GM21717 (cell line): ENCODE results near the gene NKAIN1.
"Not testable (repeated sequence)": the region's sequence is repeated elsewhere in the genome, so short reads cannot be mapped to it uniquely, and the experiment has no call there.

Experiments used
- ATAC-seq: cut with Tn5 transposase; IDR thresholded peaks from one replicate; pipeline ENCODE4 v1.9.1; 2021; ENCODE audit warnings: mild to moderate bottlenecking, moderate library complexity; ENCODE audit not compliant: unreplicated experiment

Gene NKAIN1

DNA sequence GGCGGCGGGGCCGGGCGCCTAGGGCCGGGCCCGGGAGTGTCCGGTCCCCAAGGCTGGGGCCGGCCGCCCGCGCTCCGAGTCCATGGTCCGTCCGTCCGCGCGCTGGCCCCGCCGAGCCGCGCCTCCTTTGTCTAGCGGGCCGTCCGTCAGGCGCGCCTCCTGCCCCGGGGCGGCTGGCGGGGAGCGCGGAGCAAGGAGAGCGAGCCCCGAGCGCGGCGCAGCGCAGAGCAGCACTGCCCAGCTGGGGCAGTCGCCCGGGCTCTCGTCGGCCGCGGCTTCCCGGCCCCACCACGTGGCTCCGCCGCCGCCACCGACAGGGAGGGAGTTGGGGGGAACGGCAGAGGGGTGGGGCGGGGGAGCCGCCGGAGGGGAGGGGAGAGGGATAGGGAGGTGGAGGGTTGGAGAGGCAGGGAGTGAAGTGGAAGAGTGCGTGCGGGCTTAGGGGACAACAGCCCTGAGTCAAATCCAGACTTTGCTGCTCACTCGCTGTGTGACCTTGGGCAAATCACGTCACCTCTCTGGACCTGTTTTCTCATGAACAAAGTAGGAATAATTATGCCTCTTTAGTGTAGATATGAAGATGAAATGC lies at the start of gene NKAIN1:
Gene NKAIN1, minus strand, starts transcription at position 235 of the 589 bp plus-strand sequence. CDS start 340 bp downstream, outside the sequence.
- no peak for ATAC-seq

DNA sequence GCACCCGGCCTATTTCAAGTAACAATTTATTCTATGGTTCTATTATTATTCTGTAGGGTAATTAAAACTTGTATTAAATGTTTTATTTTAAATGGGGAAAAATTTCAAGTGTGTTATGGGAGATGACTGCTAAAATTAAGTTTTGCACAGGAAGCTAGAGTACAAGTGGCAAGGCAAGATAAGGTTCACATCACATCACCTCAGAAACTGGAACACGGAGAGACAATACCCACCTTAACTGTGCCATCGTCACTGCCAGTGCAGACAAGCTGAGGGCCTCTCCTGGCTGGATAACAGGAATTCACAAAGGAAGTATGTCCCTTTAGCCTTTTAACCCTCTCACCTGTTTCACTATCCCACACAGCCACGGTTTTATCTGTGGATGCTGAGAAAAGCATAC lies 49.3 kb upstream of the NKAIN1 start:
- ATAC-seq: no peak

DNA sequence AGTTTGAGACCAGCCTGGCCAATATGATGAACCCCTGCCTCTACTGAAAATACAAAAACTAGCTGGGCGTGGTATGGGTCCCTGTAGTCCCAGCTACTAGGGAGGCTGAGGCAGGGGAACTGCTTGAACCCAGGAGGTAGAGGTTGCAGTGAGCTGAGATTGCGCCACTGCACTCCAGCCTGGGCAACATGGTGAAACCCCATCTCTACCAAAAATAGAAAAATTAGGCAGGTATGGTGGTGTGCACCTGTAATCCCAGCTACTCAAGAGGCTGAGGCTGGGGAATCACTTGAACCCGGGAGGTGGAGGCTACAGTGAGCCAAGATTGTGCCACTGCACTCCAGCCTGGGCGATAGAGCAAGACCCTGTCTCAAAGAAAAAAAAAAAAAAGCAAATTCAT lies 48.1 kb upstream of the NKAIN1 start:
- not testable (repeated sequence) for ATAC-seq

DNA sequence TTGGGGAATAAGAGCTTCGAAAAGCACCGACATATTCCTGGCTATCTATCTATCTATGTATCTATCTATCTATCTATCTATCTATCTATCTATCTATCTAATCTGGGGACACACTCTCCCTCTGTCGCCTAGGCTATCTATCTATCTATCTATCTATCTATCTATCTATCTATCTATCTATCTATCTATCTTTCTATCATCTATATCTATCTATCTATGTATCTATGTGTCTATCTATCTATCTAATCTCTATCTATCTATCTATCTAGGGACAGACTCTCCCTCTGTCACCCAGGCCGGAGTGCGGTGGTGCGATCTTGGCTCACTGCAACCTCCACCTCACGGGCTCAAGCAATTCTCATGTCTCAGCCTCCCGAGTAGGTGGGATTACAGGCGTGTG lies 42.7 kb upstream of the NKAIN1 start:
- ATAC-seq: not testable (repeated sequence)

DNA sequence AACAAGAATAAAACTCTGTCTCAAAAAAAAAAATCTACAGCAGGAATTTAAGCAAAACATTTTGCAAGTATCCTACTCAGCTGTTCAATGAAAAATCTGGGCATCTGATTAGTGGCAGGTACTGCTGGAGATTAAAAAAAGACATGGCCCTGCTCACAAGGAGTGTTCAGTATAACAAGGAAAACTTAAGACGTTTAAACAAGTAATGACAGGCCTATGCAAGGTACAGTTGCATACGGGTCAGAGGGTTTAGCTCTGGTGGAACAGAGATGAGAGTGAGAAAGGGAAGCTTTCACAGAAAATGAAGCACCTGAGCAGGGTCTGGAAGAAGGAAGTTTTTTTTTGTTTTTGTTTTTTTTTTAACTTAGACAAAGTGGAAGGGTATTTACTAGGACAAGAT lies 33.9 kb upstream of the NKAIN1 start:
- no peak for ATAC-seq

DNA sequence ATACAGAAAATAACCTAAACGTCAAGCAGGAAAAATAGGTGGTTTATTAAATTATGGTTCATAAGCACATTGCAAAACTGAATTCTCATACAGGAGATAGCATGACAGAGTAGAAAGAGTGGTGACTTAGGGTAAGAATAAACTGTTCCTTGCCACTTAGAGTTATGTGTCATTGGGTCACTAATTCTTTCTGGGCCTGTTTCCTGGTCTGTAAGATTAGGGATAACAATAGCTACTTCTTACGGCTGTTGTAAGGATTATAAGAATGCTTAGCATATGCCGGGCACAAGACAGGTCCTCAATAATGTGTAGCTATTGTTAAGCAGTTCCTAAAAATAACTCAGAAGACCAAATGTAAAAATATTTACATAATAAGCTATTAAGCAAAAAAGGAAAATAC lies 32.7 kb upstream of the NKAIN1 start:
- no peak for ATAC-seq

DNA sequence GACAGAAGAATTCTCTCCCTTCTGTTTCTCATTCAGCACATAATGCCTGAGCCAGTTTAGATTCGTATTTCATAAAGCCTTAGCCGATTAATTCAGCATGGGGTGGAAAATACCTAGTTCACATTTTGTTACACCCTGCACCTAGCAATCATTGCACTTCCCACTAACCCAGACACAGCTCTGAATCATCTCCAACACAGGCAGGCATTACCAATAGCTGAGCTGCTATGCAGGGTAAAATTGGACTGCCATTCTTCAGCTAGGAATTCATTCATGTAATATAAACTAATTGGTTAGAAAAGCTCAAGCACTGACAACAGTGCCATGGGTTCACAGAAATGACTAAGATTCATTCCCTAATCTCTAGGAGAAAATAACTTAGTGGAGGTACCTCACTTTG lies 26.9 kb upstream of the NKAIN1 start:
- no peak for ATAC-seq

DNA sequence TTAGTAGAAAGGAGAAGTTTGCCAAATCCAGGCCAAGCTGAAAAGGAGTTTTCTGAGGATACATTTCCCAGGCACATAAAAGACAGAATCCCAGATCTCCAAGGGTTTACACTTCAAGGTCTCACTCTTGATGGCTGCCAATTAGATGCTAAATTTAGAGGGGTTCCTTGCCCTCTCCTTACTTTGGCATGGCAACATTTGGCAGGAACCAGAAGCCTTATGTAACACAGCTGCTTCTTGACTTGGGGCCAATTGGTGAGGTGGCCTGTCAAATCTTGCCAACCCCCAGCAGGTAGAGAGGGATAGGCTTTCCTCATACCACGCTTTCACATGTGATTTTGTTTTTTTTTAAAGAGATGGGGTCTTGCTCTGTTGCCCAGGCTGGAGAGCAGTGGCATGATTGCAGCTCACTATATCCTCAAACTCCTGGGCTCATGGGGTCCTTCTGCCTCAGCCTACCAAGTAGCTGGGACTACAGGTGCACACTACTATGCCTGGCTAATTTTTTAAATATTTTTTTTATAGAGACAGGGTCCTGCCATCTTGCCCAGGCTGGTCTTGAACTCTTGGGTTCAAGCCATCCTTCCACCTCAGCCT lies 25.2 kb upstream of the NKAIN1 start:
- no peak for ATAC-seq

DNA sequence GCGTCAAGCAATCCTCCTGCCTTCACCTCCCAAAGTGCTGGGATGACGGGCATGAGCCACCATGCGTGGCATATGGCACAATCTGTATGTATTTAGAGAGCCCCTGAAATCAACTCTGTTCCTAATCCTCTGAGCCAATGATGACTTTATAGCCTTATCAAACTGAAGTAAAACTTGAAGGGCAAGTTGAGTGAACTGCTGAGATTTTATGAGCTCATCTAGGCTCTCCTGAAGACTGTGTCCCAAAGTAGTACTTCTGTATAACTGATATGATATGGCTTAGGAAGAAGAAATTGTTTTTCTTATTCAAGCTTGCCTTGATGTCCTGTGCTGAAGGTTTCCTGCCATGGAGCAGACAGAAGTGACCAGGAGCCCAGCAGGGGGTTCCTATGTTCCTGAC lies 23.7 kb upstream of the NKAIN1 start:
- ATAC-seq: no peak

DNA sequence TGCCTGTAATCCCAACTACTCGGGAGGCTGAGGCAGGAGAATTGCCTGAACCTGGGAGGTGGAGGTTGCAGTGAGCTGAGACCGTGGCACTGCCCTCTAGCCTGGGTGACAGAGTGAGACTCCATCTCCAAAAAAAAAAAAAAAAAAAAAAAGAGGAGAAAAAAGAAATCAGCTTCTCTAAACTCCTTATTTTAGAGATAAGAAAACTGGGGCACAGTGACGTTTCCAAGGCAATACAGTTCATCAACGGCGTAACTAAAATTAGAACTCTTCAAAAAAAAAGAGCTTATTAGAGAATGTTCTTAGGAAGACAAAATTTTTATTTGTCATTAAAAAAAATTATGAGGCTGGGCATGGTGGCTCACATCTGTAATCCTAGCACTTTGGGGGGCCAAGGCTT lies 22.7 kb upstream of the NKAIN1 start:
- ATAC-seq: not testable (repeated sequence)

DNA sequence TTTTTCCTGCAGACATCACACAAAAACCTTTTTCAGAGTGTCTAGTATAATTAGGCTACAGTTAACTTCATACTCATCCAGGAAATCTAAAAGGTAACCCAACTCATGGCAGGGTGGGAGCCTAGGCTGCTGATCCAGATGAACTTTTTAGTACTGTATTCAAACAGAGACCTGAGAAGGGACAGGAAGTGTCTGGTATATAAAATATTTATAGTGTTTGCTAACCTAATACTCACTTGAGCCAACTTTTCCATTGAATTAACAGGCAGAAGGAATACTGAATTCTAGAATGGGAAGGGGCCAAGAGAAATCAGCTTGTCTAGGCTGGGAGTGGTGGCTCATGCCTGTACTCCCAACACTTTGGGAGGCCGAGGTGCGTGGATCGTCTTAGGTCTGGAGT lies 22.2 kb upstream of the NKAIN1 start:
- no peak for ATAC-seq

DNA sequence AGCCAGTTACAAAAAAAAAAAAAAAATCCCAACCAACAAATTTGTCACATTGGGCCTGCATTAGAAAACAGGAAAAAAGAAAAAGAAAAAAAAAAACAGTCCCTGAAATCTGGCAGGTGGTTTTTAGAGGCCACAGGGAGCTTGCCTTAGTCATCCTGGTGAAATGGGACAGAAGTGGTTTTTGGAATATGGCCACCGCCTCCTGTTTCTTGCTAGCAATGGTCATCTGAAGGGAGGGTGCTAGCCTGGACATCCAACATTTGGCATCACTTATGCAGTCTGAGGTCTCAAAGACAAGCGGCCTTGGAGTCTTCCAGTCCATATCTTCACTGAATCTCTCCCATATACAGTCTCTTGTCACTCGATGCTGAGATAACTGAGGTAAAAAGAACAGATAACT lies 20.1 kb upstream of the NKAIN1 start:
- no peak for ATAC-seq

DNA sequence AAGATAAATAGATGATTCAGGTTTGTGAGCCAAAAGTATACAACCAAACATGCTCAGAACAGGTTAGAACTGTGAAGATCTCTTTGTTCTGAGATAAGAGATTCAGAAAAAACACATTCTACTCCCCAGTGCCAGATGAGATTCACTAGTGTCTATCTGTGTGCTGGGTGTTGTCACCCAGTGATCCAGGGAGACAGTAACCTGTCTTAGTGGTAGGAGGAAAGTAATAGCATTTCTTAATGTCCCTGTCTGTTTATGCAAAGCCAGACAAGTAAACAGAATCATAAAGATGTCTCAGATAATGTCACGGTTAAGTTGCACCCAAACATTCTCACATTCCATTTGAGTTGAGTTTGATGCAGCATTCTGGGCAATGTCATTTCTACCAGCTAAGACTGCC lies 18.9 kb upstream of the NKAIN1 start:
- ATAC-seq: no peak

DNA sequence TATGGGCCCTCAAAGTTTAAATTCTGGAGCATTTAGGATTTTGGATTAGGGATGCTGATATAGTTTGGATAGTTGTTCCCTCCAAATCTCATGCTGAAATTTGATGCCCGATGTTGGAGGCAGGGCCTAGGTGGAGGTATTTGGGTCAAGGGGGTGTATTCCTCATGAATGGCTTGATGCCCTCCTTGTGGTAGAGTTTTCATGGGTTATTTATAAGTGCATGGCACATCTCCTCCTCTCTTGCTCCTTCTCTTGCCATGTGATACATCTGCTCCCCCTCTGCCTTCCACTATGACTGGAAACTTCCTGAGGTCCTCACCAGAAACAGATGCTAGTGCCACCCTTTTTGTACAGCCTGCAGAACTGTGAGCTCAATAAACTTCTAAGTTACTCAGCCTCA lies 17.5 kb upstream of the NKAIN1 start:
- ATAC-seq: no peak

DNA sequence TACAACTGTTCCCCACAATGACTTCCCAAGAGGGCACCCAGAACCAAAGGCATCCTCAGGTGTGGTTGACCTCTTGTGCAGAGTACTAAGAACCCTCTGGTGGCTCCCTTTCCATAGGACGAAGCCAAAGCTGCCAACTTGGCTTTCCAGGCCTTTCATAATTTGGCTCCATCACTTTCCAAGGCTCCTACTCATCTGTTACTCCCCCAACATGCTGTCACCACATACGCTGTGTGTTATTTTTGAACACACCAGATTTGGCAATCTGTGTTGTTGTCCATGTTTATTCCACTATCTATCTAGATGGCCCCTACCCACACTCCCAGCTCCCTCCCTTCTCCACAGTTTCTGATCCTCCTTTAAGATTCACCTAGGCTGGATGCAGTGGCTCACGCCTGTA lies 10.2 kb upstream of the NKAIN1 start:
- ATAC-seq: no peak

DNA sequence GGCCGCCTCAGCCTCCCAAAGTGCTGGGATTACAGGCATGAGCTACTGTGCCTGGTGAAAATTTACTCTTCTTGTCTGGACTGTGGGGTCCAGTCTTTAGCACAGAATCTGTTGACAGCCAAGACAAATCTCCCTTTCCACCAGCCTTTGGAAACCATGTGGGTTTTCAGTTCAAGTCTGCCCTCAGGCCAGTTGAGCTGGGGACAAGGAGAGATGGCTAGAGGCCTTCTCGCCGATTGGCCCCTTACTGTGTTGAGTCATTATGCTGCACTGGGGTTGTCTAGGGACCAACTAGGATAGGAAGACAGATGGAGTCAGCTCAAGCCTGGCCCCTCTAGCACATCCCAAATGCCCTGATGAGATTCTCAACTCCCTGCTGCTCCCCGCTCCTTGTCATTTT lies 8.6 kb upstream of the NKAIN1 start:
- ATAC-seq: no peak

DNA sequence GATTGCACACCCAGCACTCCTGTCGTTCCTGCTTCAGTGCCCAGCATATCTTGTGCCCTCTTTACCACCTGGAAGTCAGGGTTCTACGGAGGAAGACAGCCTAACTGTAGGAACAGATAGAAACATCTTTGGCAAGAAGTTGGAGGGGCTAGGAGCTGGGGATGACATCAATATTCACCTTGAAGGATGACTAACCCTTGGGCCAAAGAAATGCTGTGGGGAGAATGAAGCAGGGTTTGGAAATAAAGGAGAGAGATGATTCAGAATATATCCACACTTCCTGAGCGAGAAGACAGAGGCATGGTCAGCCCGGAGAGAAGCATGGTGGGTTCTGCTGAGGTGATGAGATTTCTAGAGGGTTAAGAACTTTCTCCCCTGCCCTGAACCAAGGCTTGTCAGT lies 4.6 kb upstream of the NKAIN1 start:
- ATAC-seq: no peak

DNA sequence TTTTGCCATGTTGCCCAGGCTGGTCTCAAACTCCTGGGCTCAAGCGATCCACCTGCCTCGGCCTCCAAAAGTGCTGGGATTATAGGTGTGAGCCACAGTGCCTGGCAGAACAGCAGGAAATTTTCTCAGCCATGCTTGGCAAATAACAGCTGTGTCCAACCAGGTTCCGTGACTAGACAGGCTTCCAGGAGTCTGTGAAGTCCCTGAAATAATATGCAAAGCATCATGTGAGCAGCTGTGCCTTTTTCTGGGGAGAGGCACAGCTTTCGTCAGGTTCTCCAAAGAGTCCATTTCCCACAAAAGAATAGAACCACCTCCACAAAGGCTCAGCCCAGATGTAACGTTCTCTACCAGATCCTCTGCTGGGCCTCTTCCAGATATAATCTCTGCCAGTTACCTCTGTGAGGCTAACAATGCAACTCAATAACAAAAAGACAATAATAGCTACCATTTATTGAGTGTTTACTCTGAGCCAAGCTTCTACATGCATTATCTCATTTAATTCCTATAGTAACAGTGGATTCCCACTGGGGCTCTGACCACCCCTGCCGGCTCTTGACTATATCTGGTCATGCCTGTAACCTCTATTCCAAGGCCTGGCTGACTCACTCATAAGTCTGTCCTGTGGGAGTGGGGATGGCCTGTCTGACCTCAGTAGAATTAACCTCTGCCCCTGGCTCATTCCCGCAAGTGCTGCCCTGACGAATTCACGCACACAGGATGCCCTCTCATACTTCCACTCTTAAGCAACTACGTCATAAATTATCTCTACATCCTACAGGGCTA lies 4.0 kb upstream of the NKAIN1 start:
- ATAC-seq: no peak

DNA sequence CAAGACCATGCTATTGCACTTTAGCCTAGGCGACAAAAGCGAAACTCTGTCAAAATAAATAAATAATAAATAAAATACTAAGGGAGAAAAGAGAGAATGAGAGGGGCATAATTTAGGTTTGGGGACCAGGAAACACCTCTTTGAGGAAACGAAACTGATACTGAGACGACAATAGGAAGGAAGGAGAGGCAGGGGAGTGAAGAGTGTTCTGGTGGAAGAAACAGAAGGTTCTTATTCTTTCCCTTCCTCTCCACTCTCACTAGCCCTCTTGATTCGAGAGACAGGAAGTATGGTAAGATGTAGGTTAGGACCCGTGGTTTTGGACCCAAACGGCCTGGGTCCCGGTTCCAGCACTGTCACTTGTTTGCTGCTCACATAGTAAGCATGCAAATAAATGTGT lies 1.6 kb upstream of the NKAIN1 start:
- ATAC-seq: no peak

DNA sequence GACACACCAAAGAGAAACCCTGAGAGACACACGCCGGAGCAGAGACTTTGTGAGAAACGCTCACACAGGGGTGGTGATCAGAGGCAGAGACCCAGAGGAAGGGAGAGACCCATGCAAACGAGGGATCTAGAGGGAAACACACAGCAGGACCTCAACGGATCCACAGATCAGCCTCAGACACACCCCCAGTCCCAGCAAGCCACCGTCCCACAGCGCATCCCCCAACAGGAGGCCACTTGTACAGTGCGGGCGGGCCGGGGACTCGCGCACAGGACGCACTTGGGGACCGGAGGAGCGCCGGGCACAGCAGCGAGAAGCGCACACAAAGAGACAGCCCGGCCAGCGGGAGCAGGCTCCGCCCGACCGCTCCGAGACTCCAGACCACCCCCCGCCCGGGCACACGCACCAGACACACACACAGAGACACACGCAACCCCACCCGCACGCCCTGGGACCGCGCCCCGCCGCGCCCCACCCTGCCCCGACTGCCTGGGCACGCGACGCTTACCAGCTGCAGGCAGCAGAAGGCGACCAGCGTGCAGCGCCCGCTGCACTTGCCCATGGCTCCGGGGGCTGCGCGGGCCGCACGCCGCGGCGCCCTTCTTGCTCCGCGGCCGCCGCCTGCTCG lies 587 bp downstream of the NKAIN1 start:
- ATAC-seq: no peak

DNA sequence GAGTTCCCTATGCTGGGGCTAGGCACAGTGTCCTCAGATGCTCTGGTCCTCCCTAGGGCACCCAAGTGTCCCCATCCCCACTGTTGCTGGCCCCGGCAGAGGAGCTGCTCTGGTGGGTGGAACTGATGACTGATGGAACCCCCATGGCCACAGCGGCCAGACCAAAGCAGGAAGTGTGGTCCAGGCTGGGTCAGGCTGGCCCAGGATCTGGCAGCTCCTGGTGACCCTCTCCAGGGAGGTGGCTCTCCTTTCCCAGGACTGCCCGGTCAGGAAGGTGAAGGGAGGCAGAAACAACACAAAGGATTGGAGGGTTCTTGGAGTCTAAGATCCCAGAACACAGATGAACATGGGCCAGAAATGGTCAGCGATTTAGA lies 1.1 kb downstream of the NKAIN1 start:
- no peak for ATAC-seq

DNA sequence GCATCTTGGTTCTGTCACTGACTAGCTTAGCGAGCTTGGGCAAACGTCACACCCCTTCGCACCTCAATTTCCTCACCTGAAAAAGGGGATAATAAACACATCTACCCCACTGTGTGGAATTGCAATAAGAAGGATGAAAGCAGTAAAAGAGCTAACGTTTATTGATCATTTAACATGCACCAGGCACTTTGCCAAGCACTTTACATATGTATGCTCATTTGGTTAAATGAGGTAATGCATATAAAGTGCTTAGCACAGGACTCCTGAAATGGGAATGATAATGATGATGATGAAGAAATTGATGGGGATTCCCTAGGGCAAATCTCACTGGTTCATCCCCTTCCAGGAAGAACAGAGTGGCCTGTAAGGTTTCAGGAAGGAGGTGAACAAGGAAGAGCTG lies 4.8 kb downstream of the NKAIN1 start:
- ATAC-seq: no peak
